GM18873 (cell line): Measurements from ENCODE around the gene ZC3H8.

Experiments
- ATAC-seq: cut with Tn5 transposase; IDR thresholded peaks from one replicate; pipeline ENCODE4 v1.9.1; 2021; ENCODE audit warnings: mild to moderate bottlenecking, moderate library complexity, moderate number of reproducible peaks; ENCODE audit not compliant: unreplicated experiment, low FRiP score

Gene ZC3H8

GRCh38 chr2:112166806-112167499 is 87.9 kb downstream of the ZC3H8 start:
- ATAC-seq: no peak

- ATAC-seq: no peak
Measured at GRCh38 chr2:112165296-112165695, 89.5 kb downstream of the ZC3H8 start.

DNA sequence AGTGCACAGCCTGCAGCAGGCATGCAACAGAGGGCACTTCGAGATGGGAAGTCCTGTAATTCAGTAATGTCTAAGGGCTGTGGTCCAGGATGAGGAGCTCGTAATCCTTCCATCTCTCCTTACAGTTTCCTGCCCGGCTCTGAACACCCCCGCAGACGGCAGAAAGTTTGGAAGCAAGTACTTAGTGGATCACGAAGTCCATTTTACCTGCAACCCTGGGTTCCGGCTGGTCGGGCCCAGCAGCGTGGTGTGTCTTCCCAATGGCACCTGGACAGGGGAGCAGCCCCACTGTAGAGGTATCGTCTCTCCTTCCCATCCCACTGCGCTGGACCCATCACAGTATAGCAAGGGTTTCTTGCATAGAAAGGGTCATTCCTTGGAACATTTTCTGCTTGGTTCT is 90.0 kb downstream of the ZC3H8 start:
- no peak for ATAC-seq

GRCh38 chr2:112163541-112163981 is 91.3 kb downstream of the ZC3H8 start:
- ATAC-seq: no peak

GRCh38 chr2:112162956-112163355 is 91.9 kb downstream of the ZC3H8 start:
- ATAC-seq: no peak

DNA sequence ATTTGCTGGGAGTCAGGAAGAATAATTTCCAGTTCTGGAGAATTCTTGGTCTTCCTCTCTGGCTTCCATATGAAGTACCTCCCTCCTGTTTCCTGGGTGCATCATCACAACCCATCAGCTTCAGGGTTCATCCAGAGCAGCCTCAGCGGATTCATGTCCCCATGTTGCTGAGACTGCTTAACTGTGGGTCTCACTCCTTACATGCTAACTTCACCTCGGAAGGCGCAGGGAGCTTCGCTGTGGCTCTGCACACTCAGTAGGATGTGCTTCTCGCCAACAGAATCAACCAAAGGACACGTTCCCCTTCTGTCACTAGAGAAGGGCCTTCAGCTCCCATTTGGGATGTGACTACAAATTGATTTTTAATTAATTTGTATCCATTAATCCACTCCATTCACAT is 92.5 kb downstream of the ZC3H8 start:
- no peak for ATAC-seq
